Measurements from ENCODE around the gene ERG28. TPM values are rescaled to one million over a fixed set of nuclear protein-coding genes. Genes with fewer than 3 reads are reported as not detected.

ERG28 gene
- polyA plus RNA-seq, 3 donors = 1.6 to 8.2 (median 5.7) TPM

GRCh38 chr14:75685910-75686309 lies 25.2 kb upstream of the ERG28 start:
- H3K27ac ChIP-seq (ENCODE audit: low read depth in 1 of 2, low read length in 2 of 2) = no peak overlapping the region
- peaks cover 22 to 52% of the 10 kb centered on the region in 2 donors for H3K36me3 ChIP-seq (replicated peaks in 1 of 2; ENCODE audit: control insufficient read depth in 1 of 2, insufficient read depth in 2 of 2, low read length in 2 of 2)
- H3K4me2 ChIP-seq (replicated peaks; ENCODE audit: extremely low read depth, low read length, poor library complexity, severe bottlenecking) = no peak overlapping the region
- WGBS (ENCODE audit: insufficient coverage) = no CpG with 5 or more reads among the region's 2 CpGs
- no peaks in the 10 kb centered on the region for H3K27me3 ChIP-seq (ENCODE audit: control insufficient read depth in 2 of 2, insufficient read depth in 2 of 2, low read length in 2 of 2)
- H3K79me2 ChIP-seq (ENCODE audit: insufficient read depth, low read length) = no peaks in the 10 kb centered on the region
- H3K36me3 Mint-ChIP-seq = peaks cover 48 to 56% of the 10 kb centered on the region in 2 donors
- peaks cover 2% of the 10 kb centered on the region for H3K4me1 Mint-ChIP-seq
- no peak overlapping the region for H3K4me3 ChIP-seq (replicated peaks in 1 of 3; ENCODE audit: low read depth in 2 of 3, low read length in 3 of 3)
- H4K20me1 ChIP-seq (ENCODE audit: insufficient read depth, low read length) = no peaks in the 10 kb centered on the region
- no peaks in the 10 kb centered on the region for H3K9me3 Mint-ChIP-seq
- no peak overlapping the region for H3K27ac Mint-ChIP-seq
- H3K27me3 Mint-ChIP-seq (ENCODE audit: low read depth in 3 of 3) = peaks cover 0 to 2% (median 0%) of the 10 kb centered on the region in 3 donors
- H2AFZ ChIP-seq (ENCODE audit: insufficient read depth, low read depth, low read length, poor library complexity, severe bottlenecking) = no peak overlapping the region
- H3K4me3 Mint-ChIP-seq = no peak overlapping the region
- TF ChIP-seq CTCF (IDR thresholded peaks at IDR 0.05) = no peak
- intact Hi-C loops (cut with micrococcal nuclease) = no loop called here
- no peak overlapping the region for H3K9ac ChIP-seq (ENCODE audit: insufficient read depth, low read length, poor library complexity, severe bottlenecking)
- no peaks in the 10 kb centered on the region for H3K9me3 ChIP-seq (replicated peaks in 1 of 2; ENCODE audit: control insufficient read depth in 1 of 2, insufficient read depth in 1 of 2, low read length in 2 of 2)
- H3K4me1 ChIP-seq (ENCODE audit: control insufficient read depth in 1 of 2, insufficient read depth in 2 of 2, low read length in 2 of 2) = no peaks in the 10 kb centered on the region
- no peak for DNase-seq

GRCh38 chr14:75675265-75675960 lies 14.7 kb upstream of the ERG28 start:
- Histone ChIP-seq H3K4me2 (replicated peaks; ENCODE audit: extremely low read depth, low read length, poor library complexity, severe bottlenecking) (no peak overlapping the region), H3K27ac (ENCODE audit: low read depth in 1 of 2, low read length in 2 of 2) (no peak overlapping the region), H3K4me3 (replicated peaks in 1 of 3; ENCODE audit: low read depth in 2 of 3, low read length in 3 of 3) (no peak overlapping the region), H3K79me2 (ENCODE audit: insufficient read depth, low read length) (no peaks in the 10 kb centered on the region), H3K27me3 (ENCODE audit: control insufficient read depth in 2 of 2, insufficient read depth in 2 of 2, low read length in 2 of 2) (no peaks in the 10 kb centered on the region), H4K20me1 (ENCODE audit: insufficient read depth, low read length) (no peaks in the 10 kb centered on the region), H2AFZ (ENCODE audit: insufficient read depth, low read depth, low read length, poor library complexity, severe bottlenecking) (no peak overlapping the region), H3K9ac (ENCODE audit: insufficient read depth, low read length, poor library complexity, severe bottlenecking) (no peak overlapping the region), H3K9me3 (replicated peaks in 1 of 2; ENCODE audit: control insufficient read depth in 1 of 2, insufficient read depth in 1 of 2, low read length in 2 of 2) (no peaks in the 10 kb centered on the region), H3K4me1 (ENCODE audit: control insufficient read depth in 1 of 2, insufficient read depth in 2 of 2, low read length in 2 of 2) (no peaks in the 10 kb centered on the region), H3K36me3 (replicated peaks in 1 of 2; ENCODE audit: control insufficient read depth in 1 of 2, insufficient read depth in 2 of 2, low read length in 2 of 2) (peaks cover 10 to 28% of the 10 kb centered on the region in 2 donors)
- no peak for DNase-seq
- no peak for TF ChIP-seq CTCF (IDR thresholded peaks at IDR 0.05)
- WGBS (ENCODE audit: insufficient coverage) = no CpG with 5 or more reads among the region's 2 CpGs
- Mint-ChIP-seq H3K27me3 (ENCODE audit: low read depth in 3 of 3) (no peaks in the 10 kb centered on the region), H3K4me3 (no peak overlapping the region), H3K9me3 (peaks cover 0 to 6% (median 0%) of the 10 kb centered on the region in 7 donors), H3K27ac (no peak overlapping the region), H3K4me1 (no peaks in the 10 kb centered on the region), H3K36me3 (peaks cover 29 to 41% of the 10 kb centered on the region in 2 donors)
- intact Hi-C loops (cut with micrococcal nuclease) = no loop called here
